HG03039 (cell line): Measurements from ENCODE around the gene TMEM138.

Experiments
- ATAC-seq: cut with Tn5 transposase; IDR thresholded peaks from one replicate; pipeline ENCODE4 v1.9.1; 2021; ENCODE audit warnings: mild to moderate bottlenecking, moderate library complexity; ENCODE audit not compliant: unreplicated experiment

TMEM138 gene

DNA sequence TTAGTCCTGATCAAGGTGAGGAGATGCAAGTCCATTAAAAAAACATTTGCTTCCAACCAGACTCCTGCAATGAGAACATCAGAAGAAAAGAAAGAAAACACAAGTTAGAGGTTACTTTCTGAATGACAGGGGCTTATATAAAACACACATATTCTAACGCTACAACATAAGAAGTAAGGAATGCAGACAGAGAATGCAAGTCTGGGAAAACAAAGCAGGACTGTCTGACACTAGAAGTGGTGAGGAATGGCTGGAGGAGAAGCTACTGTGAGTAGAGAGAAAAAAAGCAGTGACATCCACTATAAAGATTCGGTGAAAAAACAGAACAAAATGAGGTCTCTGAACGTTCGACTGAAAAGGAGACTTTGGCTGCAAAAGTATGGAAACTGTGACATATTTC lies 42.5 kb downstream of the TMEM138 start:
- ATAC-seq: no peak

GRCh38 chr11:61406067-61406466 lies 43.9 kb downstream of the TMEM138 start:
- ATAC-seq: no peak

DNA sequence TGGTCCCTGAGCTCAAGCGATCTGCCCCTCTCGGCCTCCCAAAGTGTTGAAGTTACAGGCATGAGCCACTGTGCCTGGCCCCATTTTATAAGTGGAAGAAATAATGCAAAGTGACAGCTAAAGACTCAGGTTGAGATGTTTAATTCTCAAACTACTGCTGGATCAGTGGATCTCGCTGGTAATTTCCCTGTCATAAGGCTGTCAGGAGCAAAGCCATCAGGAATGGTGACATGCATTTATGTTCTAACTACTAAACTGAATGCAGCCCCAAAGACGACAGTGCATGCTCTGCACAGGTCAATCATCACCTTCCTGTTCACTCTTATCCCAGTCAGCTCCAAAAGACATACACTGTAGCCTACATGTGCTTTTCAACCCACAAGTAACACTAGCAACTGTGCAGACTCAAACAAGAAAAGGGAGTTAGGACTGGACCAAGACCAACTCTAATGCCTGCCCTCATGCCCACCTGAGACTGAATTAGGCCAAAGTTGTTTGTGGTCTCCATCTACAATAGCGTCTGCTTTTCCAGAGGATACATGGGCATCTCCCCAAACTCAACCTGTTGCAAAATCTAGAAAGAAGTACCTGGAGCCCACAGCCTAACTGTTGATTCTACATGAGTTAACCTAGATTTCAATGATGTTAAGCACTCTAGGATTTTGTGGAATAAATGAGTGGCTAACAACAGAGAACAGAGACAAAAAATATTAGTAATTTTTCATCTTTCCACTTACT lies 45.0 kb downstream of the TMEM138 start:
- ATAC-seq: no peak

GRCh38 chr11:61411589-61411988 lies 49.4 kb downstream of the TMEM138 start:
- ATAC-seq: no peak

DNA sequence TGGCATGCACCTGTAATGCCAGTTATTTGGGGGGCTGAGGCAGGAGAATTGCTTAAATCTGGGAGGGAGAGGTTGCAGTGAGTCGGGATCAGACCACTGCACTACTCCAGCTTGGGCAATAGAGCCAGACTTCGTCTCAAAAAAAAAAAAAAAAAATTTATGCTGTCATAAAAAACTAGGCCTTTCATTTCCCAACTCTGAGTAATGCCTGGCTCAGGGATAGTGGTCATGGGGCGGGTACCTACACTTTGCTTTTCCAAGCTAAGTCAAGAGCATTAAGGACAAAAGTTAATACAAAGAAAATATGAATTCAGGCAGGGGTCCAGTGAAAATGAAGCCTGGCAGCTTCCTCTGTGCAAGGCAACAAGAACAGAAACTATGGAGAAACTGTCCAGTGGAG lies 51.3 kb downstream of the TMEM138 start:
- ATAC-seq: no peak

GRCh38 chr11:61414547-61414946 lies 52.4 kb downstream of the TMEM138 start:
- no peak for ATAC-seq

DNA sequence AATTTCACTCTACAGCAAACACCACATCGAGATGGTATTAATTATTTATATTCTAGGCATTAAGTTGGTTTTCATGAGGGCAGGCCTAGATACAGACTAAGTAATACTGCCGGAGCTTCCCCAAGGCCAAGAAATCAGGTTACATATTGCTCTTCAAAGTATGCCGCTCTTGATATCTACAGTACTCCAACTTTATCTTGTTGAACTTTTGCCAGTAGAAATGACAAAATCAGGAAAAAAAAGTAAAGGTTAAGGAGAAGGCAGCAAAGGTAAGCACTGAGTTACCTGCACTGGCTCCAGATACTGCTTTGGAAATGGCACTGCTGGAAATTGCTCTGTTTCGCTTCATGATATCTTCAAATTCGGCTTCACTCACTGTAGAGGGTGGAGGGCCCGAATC lies 53.2 kb downstream of the TMEM138 start:
- ATAC-seq: no peak

- no peak for ATAC-seq
These were observed 54.8 kb downstream of the TMEM138 start for GRCh38 chr11:61416941-61417340.

DNA sequence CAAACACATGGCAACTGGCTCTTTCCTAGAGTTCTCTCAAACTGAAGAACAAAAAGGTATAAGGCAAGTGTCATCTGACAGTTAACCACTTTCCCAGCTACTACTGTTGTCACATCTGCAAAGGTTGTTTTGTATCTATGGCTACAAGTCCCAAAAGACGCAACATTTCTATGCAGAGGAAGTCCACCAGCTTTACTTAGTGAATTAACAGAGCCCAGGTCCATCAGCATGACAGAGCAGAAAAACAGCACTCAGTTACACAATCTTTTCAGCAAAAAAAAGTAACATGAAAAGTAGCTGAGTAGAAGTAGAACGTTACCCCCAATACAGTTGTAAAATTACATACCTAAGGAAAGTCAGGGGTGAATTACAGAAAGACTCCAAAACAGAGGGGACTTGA lies 55.5 kb downstream of the TMEM138 start:
- ATAC-seq: no peak

DNA sequence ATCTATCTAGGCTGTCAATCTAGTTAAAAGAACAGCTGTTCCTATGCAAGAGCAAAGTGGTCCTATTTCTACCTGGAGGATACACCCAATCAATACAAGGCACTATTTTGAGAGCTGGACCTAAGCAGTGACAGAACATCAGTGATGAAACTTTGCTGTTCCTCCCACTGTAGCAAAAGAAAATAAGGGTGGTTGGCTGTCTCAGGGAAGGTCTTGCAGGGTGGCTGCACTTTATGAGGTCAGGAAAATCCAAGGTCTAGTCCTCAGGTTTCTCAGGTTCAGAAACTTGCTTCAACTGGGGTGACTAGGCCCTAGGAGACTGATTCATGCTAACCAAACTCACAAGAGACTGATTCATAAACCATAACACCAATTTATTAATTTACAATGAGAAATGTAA lies 56.0 kb downstream of the TMEM138 start:
- ATAC-seq: no peak
